ENCODE results near the gene USH1C. TPM values are rescaled to one million over a fixed set of nuclear protein-coding genes. Genes with fewer than 3 reads are reported as not detected.

Gene USH1C
- total RNA-seq, 1 experiment from 2014 or later: not detected

GRCh38 chr11:17472467-17472866 is 71.7 kb downstream of the USH1C start:
- no peak for DNase-seq (ENCODE audit: low read depth)

GRCh38 chr11:17471501-17471900 is 72.7 kb downstream of the USH1C start:
- DNase-seq (ENCODE audit: low read depth): peak; percentile 7

DNA sequence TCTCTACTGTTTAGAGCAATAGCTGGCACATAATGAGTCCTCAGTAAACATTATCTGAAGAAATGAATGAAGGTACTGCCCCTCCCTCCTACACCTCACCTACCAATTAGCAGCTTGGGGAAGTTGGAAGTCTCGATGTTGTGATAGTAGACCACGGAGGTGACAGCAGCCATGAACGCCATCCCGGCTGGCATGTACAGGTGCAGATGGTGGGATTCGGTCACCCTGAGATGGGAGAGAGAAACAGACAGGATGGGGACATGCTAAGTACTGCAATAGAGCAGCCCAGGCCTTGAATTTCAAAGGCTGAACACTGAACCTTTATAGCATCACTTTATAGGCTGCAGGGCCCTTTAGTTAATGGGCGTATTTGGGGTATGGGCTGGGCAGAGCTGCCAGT is 74.2 kb downstream of the USH1C start:
- DNase-seq (ENCODE audit: low read depth): no peak

DNA sequence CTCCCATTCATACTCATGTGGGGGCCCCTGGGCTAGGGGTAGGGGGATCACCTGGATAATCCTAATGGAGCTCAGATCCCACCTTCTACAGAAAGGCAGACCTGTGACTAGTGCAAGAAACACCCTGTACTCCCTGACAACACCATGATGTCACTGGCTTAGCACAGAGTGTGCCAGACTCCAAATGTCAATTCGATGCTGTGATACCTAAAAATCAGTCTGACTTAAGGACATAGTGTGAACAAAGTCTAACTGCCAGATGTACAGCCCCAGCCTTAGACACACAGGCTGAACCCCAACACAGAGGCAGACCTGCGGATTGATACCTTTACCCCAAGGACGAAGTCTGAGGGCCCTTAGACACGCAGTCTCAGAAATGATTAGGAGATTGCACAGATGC is 76.1 kb downstream of the USH1C start:
- DNase-seq (ENCODE audit: low read depth): no peak

DNA sequence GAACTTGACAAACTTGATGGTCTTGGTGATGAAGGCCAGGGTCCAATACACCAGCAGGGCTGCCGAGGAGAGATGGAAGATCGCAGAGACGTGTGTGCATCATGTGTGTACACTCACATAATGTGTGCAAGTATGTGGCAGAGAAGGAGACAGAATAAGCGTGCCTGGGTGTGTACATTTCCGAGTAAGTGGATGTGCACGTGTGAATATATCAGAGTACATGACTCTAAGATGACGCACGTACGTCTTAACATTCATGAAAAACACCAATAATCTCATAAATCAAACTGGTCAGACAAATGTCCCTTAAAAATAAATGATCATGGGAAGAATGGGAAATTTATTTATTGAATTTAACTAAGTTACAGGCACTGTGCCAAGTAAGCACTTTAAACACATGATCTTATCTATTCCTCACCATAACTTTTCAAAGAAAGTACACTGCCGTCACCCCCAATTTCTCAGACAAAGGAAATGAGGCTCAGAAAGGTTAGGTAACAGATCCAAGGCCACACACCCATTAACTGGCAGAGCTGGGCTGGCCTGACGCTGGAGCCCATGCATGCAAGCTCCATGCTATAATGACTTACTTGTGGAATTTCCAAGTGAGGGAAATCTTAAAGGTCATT is 80.6 kb downstream of the USH1C start:
- DNase-seq (ENCODE audit: low read depth): no peak

GRCh38 chr11:17462940-17463339 is 81.3 kb downstream of the USH1C start:
- peak; percentile 23 for DNase-seq (ENCODE audit: low read depth)

DNA sequence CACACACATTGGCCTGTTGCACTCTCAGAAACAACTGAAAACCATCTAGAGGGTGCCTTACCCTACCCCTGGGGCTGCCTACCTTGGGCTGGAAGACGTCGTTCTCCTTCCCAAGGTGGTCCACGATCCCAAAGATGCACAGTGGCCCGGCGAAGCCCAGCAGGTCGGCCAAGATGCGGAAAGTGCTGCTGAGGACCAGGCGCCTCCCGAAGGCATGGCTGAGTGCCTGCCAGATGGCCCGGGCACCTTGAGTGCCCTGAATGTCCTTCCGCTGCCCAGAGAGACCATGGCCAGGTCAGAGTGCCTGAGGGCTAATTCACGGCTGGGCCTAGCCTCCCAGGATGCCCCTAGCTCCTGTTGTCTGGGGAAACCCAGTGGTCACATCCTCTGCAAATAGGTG is 83.8 kb downstream of the USH1C start:
- DNase-seq (ENCODE audit: low read depth): no peak

GRCh38 chr11:17459236-17459896 is 84.8 kb downstream of the USH1C start:
- DNase-seq (ENCODE audit: low read depth): no peak

DNA sequence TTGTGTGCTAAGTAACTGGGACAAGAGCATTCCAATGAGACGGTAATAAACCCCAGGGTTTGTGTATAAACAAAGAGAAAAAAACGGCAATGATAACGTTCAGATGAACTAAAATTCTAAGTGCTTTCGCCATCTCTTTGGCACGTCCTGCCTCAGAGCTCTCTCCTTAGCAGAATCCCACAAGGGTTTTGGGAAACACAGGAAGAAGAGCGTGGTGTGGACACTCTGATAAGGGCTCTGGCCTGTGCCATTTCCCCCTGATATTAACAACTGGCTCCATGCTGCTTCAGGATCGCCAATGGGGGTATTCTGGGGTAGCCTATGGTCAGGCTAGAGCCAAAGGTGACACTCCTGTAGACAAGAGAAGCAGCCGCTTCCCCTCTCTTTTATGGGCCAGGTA is 85.9 kb downstream of the USH1C start:
- DNase-seq (ENCODE audit: low read depth): no peak

DNA sequence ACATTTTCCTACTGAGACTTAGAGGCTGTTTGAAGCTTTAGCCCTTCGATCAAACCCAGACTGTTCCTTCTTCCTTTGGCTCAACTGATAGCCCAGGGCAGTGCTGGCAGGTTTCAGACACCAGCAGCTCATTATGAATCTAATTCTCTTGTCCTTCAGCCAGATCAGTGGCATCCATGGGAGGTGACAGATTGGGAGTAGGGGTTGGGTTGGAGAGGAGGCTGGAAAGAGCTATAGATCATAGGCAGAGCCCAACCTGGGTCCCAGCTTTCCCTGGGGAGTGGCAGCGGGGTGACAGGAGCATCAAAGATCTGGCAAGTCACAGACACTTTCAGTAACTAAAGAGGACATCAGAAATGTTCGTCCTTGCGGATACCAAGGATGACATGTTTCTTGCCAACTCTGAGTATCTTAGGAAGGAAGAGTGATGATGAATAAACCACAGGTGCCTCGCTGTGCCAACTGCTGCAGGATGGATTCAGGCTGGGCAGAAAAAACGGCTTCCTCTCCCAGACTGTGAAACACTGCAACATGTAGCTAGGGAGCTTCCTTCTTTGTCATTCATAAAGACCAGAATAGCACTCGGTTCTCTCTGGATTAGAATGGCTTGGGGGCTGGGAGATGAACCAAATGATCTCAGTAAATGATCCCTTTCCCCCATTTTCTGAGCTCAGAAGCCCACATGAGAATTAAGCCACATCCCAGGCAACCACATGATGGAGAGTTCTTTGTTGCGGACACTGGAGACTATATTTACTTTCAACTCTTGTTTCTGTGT is 86.6 kb downstream of the USH1C start:
- DNase-seq (ENCODE audit: low read depth): no peak

DNA sequence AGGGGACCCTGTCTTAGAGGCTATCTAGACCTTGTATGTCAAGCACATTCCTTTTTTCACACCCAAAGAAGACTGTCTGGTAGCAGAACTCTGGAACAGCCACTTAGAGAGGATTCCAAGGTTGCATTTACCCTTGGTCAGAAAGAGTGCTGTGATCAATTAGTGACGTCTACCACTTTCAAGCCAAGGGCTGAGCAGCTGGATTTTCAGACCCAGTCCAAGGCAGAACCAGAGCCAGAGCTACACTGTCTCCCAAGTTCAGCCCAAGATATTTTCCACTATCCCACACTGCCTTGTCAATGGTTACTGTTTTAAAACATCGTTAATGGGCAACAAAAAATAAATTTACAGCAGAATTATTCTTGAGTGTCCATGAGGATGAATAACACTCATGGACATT is 91.5 kb downstream of the USH1C start:
- DNase-seq (ENCODE audit: low read depth): no peak

GRCh38 chr11:17449158-17449557 is 95.1 kb downstream of the USH1C start:
- DNase-seq (ENCODE audit: low read depth): no peak

DNA sequence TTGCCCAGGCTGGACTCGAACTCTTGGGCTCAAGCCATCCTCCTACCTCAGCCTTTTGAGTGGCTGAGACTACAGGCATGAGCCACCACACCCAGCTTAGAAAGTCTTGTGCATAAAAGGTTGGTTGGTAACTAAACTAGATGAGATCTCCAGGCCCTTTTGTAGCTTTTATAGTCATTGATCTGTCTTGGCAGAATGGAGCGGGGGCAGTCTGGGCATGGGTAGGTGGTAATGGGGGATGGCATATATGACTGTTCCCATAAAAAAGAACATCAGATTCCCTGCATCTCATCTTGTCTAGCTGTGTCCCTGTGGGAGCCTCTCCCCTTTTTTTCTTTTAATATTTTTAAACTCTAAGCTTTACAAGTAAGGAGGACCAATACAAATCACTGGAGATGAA is 97.7 kb downstream of the USH1C start:
- DNase-seq (ENCODE audit: low read depth): no peak

GRCh38 chr11:17445240-17445795 is 98.9 kb downstream of the USH1C start:
- peak; percentile 22 for DNase-seq (ENCODE audit: low read depth)

DNA sequence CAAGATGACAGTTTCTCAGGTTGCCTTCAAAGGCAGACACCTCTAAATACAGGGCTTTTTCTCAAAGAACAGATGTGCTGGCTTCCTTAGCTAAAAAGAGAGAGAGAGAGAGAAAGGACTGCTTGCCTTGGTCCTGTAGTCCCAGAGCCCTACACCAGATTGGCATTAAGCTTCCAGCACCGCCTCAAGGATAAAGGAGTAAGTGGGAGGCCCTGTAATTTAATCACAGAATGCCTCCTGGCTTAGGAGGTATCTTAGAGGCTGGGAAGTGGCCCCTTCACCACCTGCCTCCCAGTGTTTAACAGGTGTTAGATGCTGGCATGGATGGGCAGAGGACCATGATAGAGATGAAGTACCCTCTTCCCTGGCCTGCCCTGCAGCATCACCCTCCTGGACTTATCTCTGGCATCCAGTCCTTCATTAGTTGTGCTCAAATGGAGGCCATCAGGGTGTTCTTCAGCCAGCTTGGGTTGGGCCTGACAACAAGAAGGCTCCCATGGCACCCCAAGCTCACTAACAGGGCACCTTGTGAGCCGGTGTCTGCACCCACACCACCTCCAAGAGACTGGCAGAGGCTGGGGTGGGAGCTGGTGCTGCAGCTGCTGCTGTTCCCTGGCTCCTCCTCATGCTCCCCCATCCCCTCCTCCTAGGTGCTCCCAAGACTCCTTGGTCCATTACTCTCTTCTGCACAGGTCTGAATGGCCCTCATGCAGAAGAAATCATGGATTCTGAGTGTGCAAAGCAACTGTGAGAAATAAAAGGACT is 100.1 kb downstream of the USH1C start:
- no peak for DNase-seq (ENCODE audit: low read depth)

Other genes starting within 250 kb of the USH1C start
- gene NCR3LG1, start 192.6 kb downstream of the USH1C start, total RNA-seq (2014; rRNA removed; shearing (Covaris generic)): 0.49 and 0.52 TPM in 2 replicates
- gene KCNJ11, start 155.8 kb downstream of the USH1C start, total RNA-seq (2014; rRNA removed; shearing (Covaris generic)): not detected in 2 replicates
- not detected in 2 replicates for gene ABCC8, start 67.6 kb downstream of the USH1C start, total RNA-seq (2014; rRNA removed; shearing (Covaris generic))
- gene OTOG, start 2.8 kb upstream of the USH1C start, total RNA-seq (2014; rRNA removed; shearing (Covaris generic)): not detected in 2 replicates
- 0.05 and 0.12 TPM in 2 replicates for gene MYOD1, start 175.2 kb upstream of the USH1C start, total RNA-seq (2014; rRNA removed; shearing (Covaris generic))
- gene KCNC1, start 190.4 kb upstream of the USH1C start, total RNA-seq (2014; rRNA removed; shearing (Covaris generic)): not detected in 2 replicates

Data from M059J (cell line).